Measurements from ENCODE around the gene CEP85L.

CEP85L gene

GRCh38 chr6:118651282-118652050, at the start of gene CEP85L:
CEP85L (minus strand) TSS chr6:118651591; CDS start chr6:118651269, 322 bp downstream.
- peak; percentile 72 for DNase-seq (ENCODE audit: low read depth)

GRCh38 chr6:118700531-118700930, 49.1 kb upstream of the CEP85L start:
- DNase-seq (ENCODE audit: low read depth): no peak

GRCh38 chr6:118697554-118697953, 46.2 kb upstream of the CEP85L start:
- no peak for DNase-seq (ENCODE audit: low read depth)

- DNase-seq (ENCODE audit: low read depth): no peak
These were observed 44.9 kb upstream of the CEP85L start for GRCh38 chr6:118696271-118696670.

GRCh38 chr6:118693562-118693961, 42.2 kb upstream of the CEP85L start:
- no peak for DNase-seq (ENCODE audit: low read depth)

GRCh38 chr6:118685823-118686449, 34.5 kb upstream of the CEP85L start:
- DNase-seq (ENCODE audit: low read depth): no peak

GRCh38 chr6:118683881-118684872, 32.8 kb upstream of the CEP85L start:
- DNase-seq (ENCODE audit: low read depth): no peak

- DNase-seq (ENCODE audit: low read depth): no peak
These were observed 29.2 kb upstream of the CEP85L start for GRCh38 chr6:118680452-118681095.

GRCh38 chr6:118679327-118679901, 28.0 kb upstream of the CEP85L start:
- DNase-seq (ENCODE audit: low read depth): no peak

- DNase-seq (ENCODE audit: low read depth): no peak
These were observed 27.5 kb upstream of the CEP85L start for GRCh38 chr6:118678866-118679265.

- DNase-seq (ENCODE audit: low read depth): no peak
These were observed 25.8 kb upstream of the CEP85L start for GRCh38 chr6:118677193-118677592.

GRCh38 chr6:118675225-118675624, 23.8 kb upstream of the CEP85L start:
- no peak for DNase-seq (ENCODE audit: low read depth)

- no peak for DNase-seq (ENCODE audit: low read depth)
These were observed 23.4 kb upstream of the CEP85L start for GRCh38 chr6:118674772-118675171.

GRCh38 chr6:118672678-118673077, 21.3 kb upstream of the CEP85L start:
- DNase-seq (ENCODE audit: low read depth): no peak

- no peak for DNase-seq (ENCODE audit: low read depth)
These were observed 18.2 kb upstream of the CEP85L start for GRCh38 chr6:118669561-118669960.

- no peak for DNase-seq (ENCODE audit: low read depth)
These were observed 17.5 kb upstream of the CEP85L start for GRCh38 chr6:118668761-118669385.

- no peak for DNase-seq (ENCODE audit: low read depth)
These were observed 16.6 kb upstream of the CEP85L start for GRCh38 chr6:118667988-118668387.

GRCh38 chr6:118665011-118665410, 13.6 kb upstream of the CEP85L start:
- no peak for DNase-seq (ENCODE audit: low read depth)

GRCh38 chr6:118663993-118664985, 12.9 kb upstream of the CEP85L start:
- DNase-seq (ENCODE audit: low read depth): no peak

GRCh38 chr6:118661831-118662230, 10.4 kb upstream of the CEP85L start:
- no peak for DNase-seq (ENCODE audit: low read depth)
